ENCODE results near the gene COX8A. TPM values are rescaled to one million over a fixed set of nuclear protein-coding genes. Genes with fewer than 3 reads are reported as not detected.

COX8A gene
- total and polyA plus RNA-seq, 9 donors: 229 to 408 (median 276) TPM

DNA sequence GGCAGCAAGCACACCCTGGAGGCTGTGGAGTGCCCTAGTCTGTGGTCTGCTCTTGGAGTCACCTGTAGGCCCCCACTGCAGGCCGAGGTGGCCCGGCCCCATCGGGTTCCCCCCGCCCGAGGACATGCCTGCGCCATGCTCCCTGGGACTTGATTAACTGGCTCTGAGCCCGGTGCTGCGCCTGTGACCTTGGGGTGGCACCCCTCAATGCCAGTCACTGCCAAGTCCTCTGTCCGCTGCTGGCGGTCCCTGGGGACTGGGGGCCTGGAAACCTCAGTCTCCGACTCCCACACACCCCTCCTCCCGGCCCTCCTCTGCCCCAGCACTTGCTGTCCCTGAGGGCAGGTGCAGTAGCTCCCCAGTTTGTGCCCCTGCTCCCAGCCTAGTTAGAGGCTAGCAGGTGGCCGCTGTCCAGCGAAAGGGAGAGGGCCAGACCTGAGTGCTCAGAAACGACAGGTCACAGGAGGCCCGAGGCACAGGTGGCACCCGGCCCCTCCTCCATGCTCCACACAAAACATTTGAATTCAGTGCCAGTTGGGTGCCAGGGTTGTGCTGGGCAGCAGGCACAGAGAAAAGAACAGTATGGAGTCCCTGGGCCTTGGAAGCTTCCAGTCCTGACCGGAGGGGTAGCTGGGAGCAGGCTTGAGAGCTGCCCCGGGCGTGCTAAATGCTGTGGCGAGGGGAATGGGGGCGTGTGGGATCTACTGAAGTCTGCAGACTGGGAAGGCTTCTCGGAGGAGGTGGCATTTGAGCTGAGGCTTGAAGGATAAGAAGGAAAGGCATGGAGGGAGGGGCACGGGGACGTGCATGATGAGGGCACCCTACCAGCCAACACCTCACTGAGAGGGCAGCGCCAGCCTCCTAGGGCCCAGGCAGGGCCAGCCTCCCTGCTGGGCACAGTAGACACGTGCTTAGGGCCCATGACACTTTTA, 45.0 kb downstream of the COX8A start:
- no peak overlapping the region for H3K27ac ChIP-seq (ENCODE audit: low read length)
- H3K4me3 ChIP-seq (ENCODE audit: low read length): no peak overlapping the region
- 76% methylated on average over 22 of the region's 27 CpGs for WGBS (ENCODE audit: insufficient coverage)
- no peaks in the 10 kb centered on the region for H3K9me3 ChIP-seq (replicated peaks; ENCODE audit: control insufficient read depth, low read depth, low read length)
- no peaks in the 10 kb centered on the region for H3K27me3 ChIP-seq (ENCODE audit: control insufficient read depth, insufficient read depth, low read length)
- H3K36me3 ChIP-seq (ENCODE audit: control insufficient read depth, insufficient read depth, low read length): no peaks in the 10 kb centered on the region
- H3K4me1 ChIP-seq (ENCODE audit: control insufficient read depth, insufficient read depth, low read length): peaks cover 53% of the 10 kb centered on the region
- DNase-seq: no peak

DNA sequence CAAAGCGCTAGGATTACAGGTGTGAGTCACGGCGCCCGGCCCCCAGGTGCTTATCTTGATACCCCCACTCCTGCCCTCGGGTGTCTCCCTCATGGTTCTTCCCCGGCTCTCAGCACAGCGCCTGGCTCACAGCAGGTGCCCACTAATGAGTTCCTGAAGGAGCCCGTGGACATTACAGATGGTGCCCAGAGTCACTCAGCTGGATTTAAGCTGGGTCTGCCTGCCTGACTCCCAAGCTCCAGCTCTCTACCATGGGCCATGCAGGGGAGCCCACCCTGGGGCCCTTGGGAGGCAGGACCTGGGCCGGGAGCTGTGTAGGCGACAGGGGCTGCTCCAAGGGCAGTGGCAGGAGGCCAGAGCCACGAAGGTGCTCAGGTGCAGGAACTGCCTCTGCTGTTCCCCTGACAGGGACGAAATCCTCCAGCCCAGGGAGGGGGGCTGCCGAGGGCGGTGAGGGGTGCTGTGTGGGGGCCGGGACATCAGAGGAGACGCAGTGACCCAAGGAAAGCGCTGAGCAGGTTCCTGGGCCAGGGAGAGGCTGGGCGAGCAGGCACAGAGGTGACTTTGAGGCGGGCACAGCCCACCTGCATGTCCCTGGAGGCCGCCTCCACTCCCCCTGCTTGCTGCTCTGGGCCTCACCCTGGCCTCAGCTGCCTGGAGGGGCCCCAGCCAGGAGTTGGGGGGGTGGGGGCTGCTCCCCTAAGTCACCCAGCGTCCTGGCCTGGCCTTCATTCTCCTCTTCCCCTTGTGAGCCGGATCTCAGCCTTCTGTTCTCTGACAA, 46.7 kb downstream of the COX8A start:
- Histone ChIP-seq H3K4me1 (ENCODE audit: control insufficient read depth, insufficient read depth, low read length) (peaks cover 57% of the 10 kb centered on the region), H3K4me3 (ENCODE audit: low read length) (no peak overlapping the region), H3K27me3 (ENCODE audit: control insufficient read depth, insufficient read depth, low read length) (no peaks in the 10 kb centered on the region), H3K36me3 (ENCODE audit: control insufficient read depth, insufficient read depth, low read length) (no peaks in the 10 kb centered on the region), H3K27ac (ENCODE audit: low read length) (no peak overlapping the region), H3K9me3 (replicated peaks; ENCODE audit: control insufficient read depth, low read depth, low read length) (no peaks in the 10 kb centered on the region)
- 46% methylated on average over 19 of the region's 22 CpGs for WGBS (ENCODE audit: insufficient coverage)
- DNase-seq: no peak

GRCh38 chr11:64021757-64022093, 47.3 kb downstream of the COX8A start:
- Histone ChIP-seq H3K4me1 (ENCODE audit: control insufficient read depth, insufficient read depth, low read length) (peaks cover 57% of the 10 kb centered on the region), H3K9me3 (replicated peaks; ENCODE audit: control insufficient read depth, low read depth, low read length) (no peaks in the 10 kb centered on the region), H3K36me3 (ENCODE audit: control insufficient read depth, insufficient read depth, low read length) (no peaks in the 10 kb centered on the region), H3K4me3 (ENCODE audit: low read length) (no peak overlapping the region), H3K27me3 (ENCODE audit: control insufficient read depth, insufficient read depth, low read length) (no peaks in the 10 kb centered on the region), H3K27ac (ENCODE audit: low read length) (no peak overlapping the region)
- 25% methylated on average over 5 of the region's 10 CpGs for WGBS (ENCODE audit: insufficient coverage)
- DNase-seq: no peak

DNA sequence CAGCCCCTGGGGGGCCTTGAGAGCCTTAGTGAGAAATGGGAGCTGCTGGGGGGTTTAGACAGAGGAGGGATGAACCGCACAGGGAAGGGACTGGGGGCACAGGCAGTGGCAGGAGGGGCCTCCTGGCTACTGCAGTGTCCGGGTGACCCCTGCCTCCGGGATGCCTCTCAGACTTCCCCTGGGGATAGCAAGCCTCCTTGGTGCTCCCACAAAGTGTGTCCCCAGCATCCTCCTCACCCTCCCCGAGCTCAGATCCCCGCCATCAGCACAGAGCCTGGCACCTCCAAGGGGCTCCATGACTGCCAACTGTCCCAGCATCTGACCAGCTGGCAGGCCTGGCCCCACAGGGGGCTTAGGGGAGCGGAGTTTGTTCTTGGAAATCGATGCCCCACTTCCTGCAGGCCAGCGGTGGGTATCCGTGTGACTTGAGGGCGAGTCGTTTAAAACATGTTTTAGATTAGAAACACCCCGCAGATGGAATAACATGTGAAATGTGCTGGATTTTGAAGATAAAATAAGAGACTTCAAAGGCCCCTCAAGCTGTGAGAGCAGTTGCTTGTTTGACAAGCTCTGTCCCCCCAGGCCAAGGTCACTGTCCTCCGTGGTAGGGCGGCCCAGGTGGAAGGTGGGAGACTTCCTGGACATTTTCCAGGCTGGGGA, 47.8 kb downstream of the COX8A start:
- WGBS (ENCODE audit: insufficient coverage): 44% methylated on average over 6 of the region's 14 CpGs
- Histone ChIP-seq H3K36me3 (ENCODE audit: control insufficient read depth, insufficient read depth, low read length) (no peaks in the 10 kb centered on the region), H3K9me3 (replicated peaks; ENCODE audit: control insufficient read depth, low read depth, low read length) (no peaks in the 10 kb centered on the region), H3K27me3 (ENCODE audit: control insufficient read depth, insufficient read depth, low read length) (no peaks in the 10 kb centered on the region), H3K4me3 (ENCODE audit: low read length) (no peak overlapping the region), H3K27ac (ENCODE audit: low read length) (no peak overlapping the region), H3K4me1 (ENCODE audit: control insufficient read depth, insufficient read depth, low read length) (peaks cover 56% of the 10 kb centered on the region)
- no peak for DNase-seq

DNA sequence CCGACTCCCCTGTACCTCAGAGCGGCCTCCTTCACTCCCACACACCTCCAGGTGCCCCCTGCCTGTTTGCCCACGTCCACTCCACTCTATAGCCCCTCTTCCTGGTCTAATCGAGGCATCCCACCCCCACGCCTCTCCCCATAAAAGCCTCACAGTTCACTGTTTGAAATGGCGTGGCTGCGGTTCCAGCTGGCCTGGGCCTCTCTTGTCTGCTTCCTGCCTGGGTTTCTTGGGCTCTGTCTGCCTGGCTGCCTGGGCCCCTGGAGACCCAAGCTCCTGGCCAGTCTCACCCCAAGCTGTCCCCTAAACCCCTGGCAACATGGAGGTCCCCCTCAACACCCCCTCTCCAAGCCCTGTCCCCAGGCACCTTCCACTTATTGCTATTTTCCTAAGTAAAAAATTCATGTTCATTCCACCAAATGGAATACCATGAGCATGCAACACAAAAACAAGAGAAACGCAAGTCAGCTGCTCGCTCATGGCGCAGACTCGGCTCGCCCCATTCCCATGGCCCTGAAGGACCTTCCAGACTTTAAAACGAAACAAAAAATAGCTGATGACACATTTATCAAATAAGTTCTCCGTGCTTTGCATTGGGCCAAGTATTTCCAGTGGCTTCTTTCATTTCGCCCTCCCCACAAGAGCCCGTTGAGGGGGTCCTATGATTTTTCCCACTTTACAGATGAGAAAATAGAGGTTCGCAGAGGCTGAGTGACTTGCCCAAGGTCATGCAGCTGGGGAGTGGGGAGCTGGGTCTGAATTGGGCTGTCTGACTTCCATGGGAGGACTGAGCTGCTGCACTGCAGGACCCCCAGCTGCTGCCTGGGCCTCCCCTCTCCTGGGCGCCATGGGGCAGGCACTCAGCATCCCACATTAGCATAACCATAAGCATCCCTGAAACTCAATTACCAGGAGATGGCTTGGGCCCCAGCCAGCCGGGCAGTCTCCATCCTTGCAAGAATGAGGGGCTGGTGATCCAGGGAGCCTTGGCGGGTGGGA, 49.6 kb downstream of the COX8A start:
- peak overlapping the region; percentile 29 for H3K27ac ChIP-seq (ENCODE audit: low read length)
- no peaks in the 10 kb centered on the region for H3K36me3 ChIP-seq (ENCODE audit: control insufficient read depth, insufficient read depth, low read length)
- H3K27me3 ChIP-seq (ENCODE audit: control insufficient read depth, insufficient read depth, low read length): peaks cover 7% of the 10 kb centered on the region
- H3K4me1 ChIP-seq (ENCODE audit: control insufficient read depth, insufficient read depth, low read length): peaks cover 56% of the 10 kb centered on the region
- DNase-seq: no peak
- 63% methylated on average over 17 of the region's 20 CpGs for WGBS (ENCODE audit: insufficient coverage)
- H3K9me3 ChIP-seq (replicated peaks; ENCODE audit: control insufficient read depth, low read depth, low read length): no peaks in the 10 kb centered on the region
- H3K4me3 ChIP-seq (ENCODE audit: low read length): no peak overlapping the region

- Histone ChIP-seq H3K36me3 (ENCODE audit: control insufficient read depth, insufficient read depth, low read length) (no peaks in the 10 kb centered on the region), H3K27ac (ENCODE audit: low read length) (no peak overlapping the region), H3K9me3 (replicated peaks; ENCODE audit: control insufficient read depth, low read depth, low read length) (no peaks in the 10 kb centered on the region), H3K27me3 (ENCODE audit: control insufficient read depth, insufficient read depth, low read length) (peaks cover 9% of the 10 kb centered on the region), H3K4me3 (ENCODE audit: low read length) (no peak overlapping the region), H3K4me1 (ENCODE audit: control insufficient read depth, insufficient read depth, low read length) (peaks cover 55% of the 10 kb centered on the region)
- DNase-seq: no peak
- WGBS (ENCODE audit: insufficient coverage): 59% methylated on average over 3 of the region's 4 CpGs
These were observed 50.8 kb downstream of the COX8A start for GRCh38 chr11:64025205-64025604.

Other genes with a start within 250 kb of the COX8A start
- gene ZFTA, start 205.8 kb upstream of the COX8A start, total RNA-seq: 23.3 TPM
- 10 to 100 TPM; 24.9 to 33.0 (median 28.0) TPM for gene ZFTA, start 205.8 kb upstream of the COX8A start, polyA plus RNA-seq (ENCODE audit: insufficient read depth in 1 of 8, insufficient read length in 8 of 8, low replicate concordance in 1 of 8)
- 12.1 TPM for gene SPINDOC, start 161.2 kb upstream of the COX8A start, total RNA-seq
- gene SPINDOC, start 161.2 kb upstream of the COX8A start, polyA plus RNA-seq (ENCODE audit: insufficient read depth in 1 of 8, insufficient read length in 8 of 8, low replicate concordance in 1 of 8): 10 to 100 TPM; 21.6 to 32.9 (median 24.5) TPM
- 7.4 TPM for gene MARK2, start 135.5 kb upstream of the COX8A start, total RNA-seq
- 10 to 100 TPM; 13.1 to 22.7 (median 18.3) TPM for gene MARK2, start 135.5 kb upstream of the COX8A start, polyA plus RNA-seq (ENCODE audit: insufficient read depth in 1 of 8, insufficient read length in 8 of 8, low replicate concordance in 1 of 8)
- 11.0 TPM for gene RCOR2, start 57.5 kb upstream of the COX8A start, total RNA-seq
- gene RCOR2, start 57.5 kb upstream of the COX8A start, polyA plus RNA-seq (ENCODE audit: insufficient read depth in 1 of 8, insufficient read length in 8 of 8, low replicate concordance in 1 of 8): 10 to 100 TPM; 11.2 to 16.8 (median 14.6) TPM
- gene NAA40, start 35.6 kb upstream of the COX8A start, total RNA-seq: 8.9 TPM
- gene NAA40, start 35.6 kb upstream of the COX8A start, polyA plus RNA-seq (ENCODE audit: insufficient read depth in 1 of 8, insufficient read length in 8 of 8, low replicate concordance in 1 of 8): 10 to 100 TPM; 14.5 to 18.4 (median 16.6) TPM
- gene OTUB1, start 11.8 kb downstream of the COX8A start, total RNA-seq: 19.9 TPM
- 10 to 100 TPM; 50.4 to 61.9 (median 54.9) TPM for gene OTUB1, start 11.8 kb downstream of the COX8A start, polyA plus RNA-seq (ENCODE audit: insufficient read depth in 1 of 8, insufficient read length in 8 of 8, low replicate concordance in 1 of 8)
- gene FLRT1, start 61.3 kb downstream of the COX8A start, total RNA-seq: 1.2 TPM
- 1 to 10 TPM; 2.1 to 6.2 (median 3.0) TPM for gene FLRT1, start 61.3 kb downstream of the COX8A start, polyA plus RNA-seq (ENCODE audit: insufficient read depth in 1 of 8, insufficient read length in 8 of 8, low replicate concordance in 1 of 8)
- 107 TPM for gene MACROD1, start 191.5 kb downstream of the COX8A start, total RNA-seq
- 10 to 100 TPM; 46.1 to 82.9 (median 63.1) TPM for gene MACROD1, start 191.5 kb downstream of the COX8A start, polyA plus RNA-seq (ENCODE audit: insufficient read depth in 1 of 8, insufficient read length in 8 of 8, low replicate concordance in 1 of 8)
- 90.7 TPM for gene STIP1, start 211.6 kb downstream of the COX8A start, total RNA-seq
- gene STIP1, start 211.6 kb downstream of the COX8A start, polyA plus RNA-seq (ENCODE audit: insufficient read depth in 1 of 8, insufficient read length in 8 of 8, low replicate concordance in 1 of 8): 100 to 1,000 TPM; 120 to 141 (median 128) TPM
- 4.9 TPM for gene FERMT3, start 232.1 kb downstream of the COX8A start, total RNA-seq
- gene FERMT3, start 232.1 kb downstream of the COX8A start, polyA plus RNA-seq (ENCODE audit: insufficient read depth in 1 of 8, insufficient read length in 8 of 8, low replicate concordance in 1 of 8): 10 to 100 TPM in 5 of 8 donors, 1 to 10 TPM in 3; 6.0 to 12.2 (median 10.3) TPM